ENCODE results near the gene FCAMR. TPM values are rescaled to one million over a fixed set of nuclear protein-coding genes. Genes with fewer than 3 reads are reported as not detected.
A peak's percentile ranks its signal among the peaks of the same experiment; 100 is the strongest.

FCAMR gene
- total RNA-seq, 2 donors from 2014 or later: 2.3 TPM; not detected in 1

- TF ChIP-seq CTCF (IDR thresholded peaks at IDR 0.05) (no peak), POLR2A (IDR thresholded peaks at IDR 0.05) (no peak), POLR2AphosphoS5 (IDR thresholded peaks at IDR 0.05) (no peak)
- Histone ChIP-seq H3K4me1 (replicated peaks) (no peaks in the 10 kb centered on the region), H3K4me3 (no peak overlapping the region)
These were observed 30.2 kb downstream of the FCAMR start for GRCh38 chr1:206939841-206940587.

GRCh38 chr1:206939131-206939530 lies 31.1 kb downstream of the FCAMR start:
- Histone ChIP-seq H3K27me3 (replicated peaks; ENCODE audit: insufficient read depth) (no peaks in the 10 kb centered on the region), H3K4me3 (no peak overlapping the region), H3K36me3 (no peaks in the 10 kb centered on the region), H3K9me3 (no peaks in the 10 kb centered on the region), H3K27ac (no peak overlapping the region), H3K4me1 (replicated peaks) (no peaks in the 10 kb centered on the region)
- TF ChIP-seq CTCF (IDR thresholded peaks at IDR 0.05) (no peak), POLR2A (IDR thresholded peaks at IDR 0.05) (no peak), POLR2AphosphoS5 (IDR thresholded peaks at IDR 0.05) (no peak)
- intact Hi-C loops (cut with DNase I): no loop called here
- DNase-seq (ENCODE audit: low spot score): no peak
- WGBS: 90% methylated on average over 13 of the region's 13 CpGs

More at GRCh38 chr1:206939841-206940587, 30.2 kb downstream of the FCAMR start:
- no peak overlapping the region for H3K27ac ChIP-seq
- H3K36me3 ChIP-seq: no peaks in the 10 kb centered on the region
- H3K9me3 ChIP-seq: no peaks in the 10 kb centered on the region
- peak; percentile 26 for DNase-seq (ENCODE audit: low spot score)
- WGBS: 46% methylated on average over 9 of the region's 9 CpGs
- intact Hi-C loops (cut with DNase I): no loop called here
- no peaks in the 10 kb centered on the region for H3K27me3 ChIP-seq (replicated peaks; ENCODE audit: insufficient read depth)

- Histone ChIP-seq H3K36me3 (no peaks in the 10 kb centered on the region), H3K27me3 (replicated peaks; ENCODE audit: insufficient read depth) (no peaks in the 10 kb centered on the region), H3K4me1 (replicated peaks) (no peaks in the 10 kb centered on the region), H3K27ac (no peak overlapping the region), H3K9me3 (no peaks in the 10 kb centered on the region), H3K4me3 (no peak overlapping the region)
- intact Hi-C loops (cut with DNase I): no loop called here
- DNase-seq (ENCODE audit: low spot score): no peak
- 90% methylated on average over 6 of the region's 6 CpGs for WGBS
- no peak for TF ChIP-seq POLR2AphosphoS5 (IDR thresholded peaks at IDR 0.05)
- TF ChIP-seq CTCF (IDR thresholded peaks at IDR 0.05): no peak
- TF ChIP-seq POLR2A (IDR thresholded peaks at IDR 0.05): no peak
These were observed 32.8 kb downstream of the FCAMR start for GRCh38 chr1:206937425-206937824.

GRCh38 chr1:206935491-206936067 lies 34.7 kb downstream of the FCAMR start:
- 68% methylated on average over 19 of the region's 19 CpGs for WGBS
- Histone ChIP-seq H3K27ac (no peak overlapping the region), H3K9me3 (no peaks in the 10 kb centered on the region), H3K4me1 (replicated peaks) (no peaks in the 10 kb centered on the region), H3K36me3 (no peaks in the 10 kb centered on the region), H3K4me3 (no peak overlapping the region), H3K27me3 (replicated peaks; ENCODE audit: insufficient read depth) (no peaks in the 10 kb centered on the region)
- TF ChIP-seq POLR2A (IDR thresholded peaks at IDR 0.05) (no peak), CTCF (IDR thresholded peaks at IDR 0.05) (peak in 3 of 4 experiments; percentile 56 to 79 (median 57))
- intact Hi-C loops (cut with DNase I): no loop called here
- peak; percentile 41 for DNase-seq (ENCODE audit: low spot score)
